Measurements from ENCODE around the gene KANTR. TPM values are rescaled to one million over a fixed set of nuclear protein-coding genes. Genes with fewer than 3 reads are reported as not detected.
A peak's percentile ranks its signal among the peaks of the same experiment; 100 is the strongest.

The KANTR gene
- total and polyA plus RNA-seq, 4 experiments from 2014 or later = 1.6 to 23.4 (median 11.6) TPM

DNA sequence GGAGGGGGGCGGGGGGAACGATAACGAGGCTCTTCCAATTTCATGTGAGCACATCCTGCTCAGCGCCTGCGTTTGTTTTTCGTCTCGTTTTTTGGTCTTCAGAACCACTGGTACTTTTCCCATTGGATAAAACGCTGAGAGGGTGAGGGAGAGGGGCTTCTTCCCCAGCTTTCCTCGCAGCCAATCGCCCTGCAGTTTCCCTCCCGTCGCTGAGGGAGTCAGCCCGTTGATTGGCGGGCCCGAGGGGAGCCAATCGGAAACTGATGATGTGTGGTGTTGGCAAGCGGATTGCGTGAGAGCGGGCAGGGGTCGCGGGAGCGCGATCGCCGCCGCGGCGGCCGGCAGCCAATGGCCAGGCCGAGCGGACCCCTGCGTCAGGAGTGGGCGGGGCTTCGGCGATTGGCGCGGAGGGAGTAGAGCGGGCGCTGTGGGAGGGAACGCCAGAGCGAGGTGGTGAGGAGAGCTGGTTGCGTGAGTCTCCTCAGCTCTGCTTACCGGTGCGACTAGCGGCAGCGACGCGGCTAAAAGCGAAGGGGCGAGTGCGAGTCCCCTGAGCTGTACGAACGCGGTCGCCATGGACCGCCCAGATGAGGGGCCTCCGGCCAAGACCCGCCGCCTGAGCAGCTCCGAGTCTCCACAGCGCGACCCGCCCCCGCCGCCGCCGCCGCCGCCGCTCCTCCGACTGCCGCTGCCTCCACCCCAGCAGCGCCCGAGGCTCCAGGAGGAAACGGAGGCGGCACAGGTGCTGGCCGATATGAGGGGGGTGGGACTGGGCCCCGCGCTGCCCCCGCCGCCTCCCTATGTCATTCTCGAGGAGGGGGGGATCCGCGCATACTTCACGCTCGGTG is 11.8 kb upstream of the KANTR start, which contains the start of gene TSPYL2:
TSPYL2 (plus strand) TSS at position 443 of the 848 bp plus-strand sequence; CDS start at position 575, 132 bp downstream.
- peak within 1 kb of the TSS; percentile 97 to 99 (median 98) for H3K27ac Mint-ChIP-seq

DNA sequence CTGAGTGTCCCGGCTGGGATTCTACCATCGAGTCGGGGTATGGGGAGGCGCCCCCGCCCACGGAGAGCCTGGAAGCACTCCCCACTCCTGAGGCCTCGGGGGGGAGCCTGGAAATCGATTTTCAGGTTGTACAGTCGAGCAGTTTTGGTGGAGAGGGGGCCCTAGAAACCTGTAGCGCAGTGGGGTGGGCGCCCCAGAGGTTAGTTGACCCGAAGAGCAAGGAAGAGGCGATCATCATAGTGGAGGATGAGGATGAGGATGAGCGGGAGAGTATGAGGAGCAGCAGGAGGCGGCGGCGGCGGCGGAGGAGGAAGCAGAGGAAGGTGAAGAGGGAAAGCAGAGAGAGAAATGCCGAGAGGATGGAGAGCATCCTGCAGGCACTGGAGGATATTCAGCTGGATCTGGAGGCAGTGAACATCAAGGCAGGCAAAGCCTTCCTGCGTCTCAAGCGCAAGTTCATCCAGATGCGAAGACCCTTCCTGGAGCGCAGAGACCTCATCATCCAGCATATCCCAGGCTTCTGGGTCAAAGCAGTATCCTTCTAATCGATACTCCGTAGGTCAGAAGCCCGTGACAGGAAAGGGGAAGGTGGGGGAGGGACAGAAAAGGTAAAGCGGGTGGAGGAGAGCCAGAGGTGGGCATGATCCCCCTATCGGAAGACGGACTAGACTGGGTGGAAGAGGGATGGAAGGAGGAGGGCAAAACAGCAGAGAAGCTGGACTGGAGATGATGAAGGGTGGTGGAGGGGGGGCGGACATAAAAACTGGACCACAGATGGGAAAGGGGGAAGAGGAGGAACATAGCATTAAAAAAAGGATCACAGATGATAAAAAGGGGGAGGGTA is 10.9 kb upstream of the KANTR start:
- H3K4me3 Mint-ChIP-seq = peak overlapping the region; percentile 84 to 92 (median 90)
- Histone ChIP-seq H3K9me3 (ENCODE audit: control insufficient read depth in 1 of 2, low read length in 2 of 2) (no peaks in the 10 kb centered on the region), H3K4me1 (ENCODE audit: insufficient read depth, low read length) (peaks cover 32% of the 10 kb centered on the region), H3K27ac (ENCODE audit: low read depth, low read length) (peak overlapping the region; percentile 71), H3K27me3 (ENCODE audit: insufficient read depth, low read length) (no peaks in the 10 kb centered on the region), H3K4me3 (ENCODE audit: low read length in 2 of 2) (peak overlapping the region; percentile 47 to 54), H3K36me3 (ENCODE audit: insufficient read depth, low read length) (peaks cover 17% of the 10 kb centered on the region)
- intact Hi-C loops (cut with micrococcal nuclease) = loop anchor here (1.0 to 5.0 kb wide), 2 partner anchors 10 to 144 kb away; partner anchors contain the start of gene KDM5C
- peaks cover 30 to 50% of the 10 kb centered on the region in 2 donors for H3K36me3 Mint-ChIP-seq
- POLR2A ChIA-PET (ENCODE audit: partially characterized antibody) = interaction anchor here (0.7 to 4.9 kb wide), 11 partner anchors 7 to 1556 kb away, joined by 3 to 62 read pairs (median 5); partner anchors contain the start of genes FAM120C, HUWE1, KANTR and KDM5C
- H3K4me1 Mint-ChIP-seq = peaks cover 27 to 64% (median 32%) of the 10 kb centered on the region in 4 donors
- CTCF ChIA-PET (ENCODE audit: partially characterized antibody) = interaction anchor here (2.7 kb wide), 1 partner anchor 11 kb away, joined by 14 read pairs; no protein-coding TSS in a partner anchor
- peaks cover 0 to 9% (median 0%) of the 10 kb centered on the region in 8 donors for H3K9me3 Mint-ChIP-seq
- H3K27ac Mint-ChIP-seq = peak overlapping the region; percentile 84 to 98 (median 96)
- H3K27me3 Mint-ChIP-seq = no peaks in the 10 kb centered on the region
- no peak for DNase-seq

More for the DNA sequence above, 11.8 kb upstream of the KANTR start, which contains the start of gene TSPYL2:
- H3K27me3 ChIP-seq (ENCODE audit: insufficient read depth, low read length) = no peaks in the 10 kb centered on the region
- peaks cover 17% of the 10 kb centered on the region for H3K36me3 ChIP-seq (ENCODE audit: insufficient read depth, low read length)
- Mint-ChIP-seq H3K4me3 (peak within 1 kb of the TSS; percentile 84 to 92 (median 90)), H3K4me1 (peaks cover 25 to 56% (median 28%) of the 10 kb centered on the region in 4 donors), H3K36me3 (peaks cover 25 to 44% of the 10 kb centered on the region in 2 donors), H3K9me3 (peaks cover 0 to 9% (median 0%) of the 10 kb centered on the region in 8 donors), H3K27me3 (no peaks in the 10 kb centered on the region)
- peak; percentile 91 to 98 (median 94) for DNase-seq
- H3K4me3 ChIP-seq (ENCODE audit: low read length in 2 of 2) = peak within 1 kb of the TSS; percentile 47 to 54
- ChIA-PET POLR2A (ENCODE audit: partially characterized antibody) (interaction anchor here (0.6 to 4.9 kb wide), 14 partner anchors 8 to 1557 kb away, joined by 3 to 62 read pairs (median 5); partner anchors contain the start of genes FAM120C, HUWE1, KANTR and KDM5C), CTCF (ENCODE audit: partially characterized antibody) (interaction anchor here (0.9 to 2.7 kb wide), 3 partner anchors 10 to 11 kb away, joined by 3 to 14 read pairs (median 3); no protein-coding TSS in a partner anchor)
- H3K9me3 ChIP-seq (ENCODE audit: control insufficient read depth in 1 of 2, low read length in 2 of 2) = no peaks in the 10 kb centered on the region
- H3K4me1 ChIP-seq (ENCODE audit: insufficient read depth, low read length) = peaks cover 26% of the 10 kb centered on the region
- H3K27ac ChIP-seq (ENCODE audit: low read depth, low read length) = peak within 1 kb of the TSS; percentile 71
- intact Hi-C loops (cut with micrococcal nuclease) = loop anchor here (1.0 to 5.0 kb wide), 2 partner anchors 11 to 145 kb away; partner anchors contain the start of gene KDM5C

GRCh38 chrX:53084043-53084570 is 9.8 kb upstream of the KANTR start:
- H3K36me3 Mint-ChIP-seq = peaks cover 30 to 59% of the 10 kb centered on the region in 2 donors
- no peak for DNase-seq
- Histone ChIP-seq H3K4me3 (ENCODE audit: low read length in 2 of 2) (no peak overlapping the region), H3K27me3 (ENCODE audit: insufficient read depth, low read length) (no peaks in the 10 kb centered on the region), H3K36me3 (ENCODE audit: insufficient read depth, low read length) (peaks cover 17% of the 10 kb centered on the region), H3K27ac (ENCODE audit: low read depth, low read length) (no peak overlapping the region), H3K9me3 (ENCODE audit: control insufficient read depth in 1 of 2, low read length in 2 of 2) (no peaks in the 10 kb centered on the region), H3K4me1 (ENCODE audit: insufficient read depth, low read length) (peaks cover 35% of the 10 kb centered on the region)
- H3K4me3 Mint-ChIP-seq = peak overlapping the region in 7 of 8 donors; percentile 40 to 92 (median 91)
- CTCF ChIA-PET (ENCODE audit: partially characterized antibody) = no interaction called here
- POLR2A ChIA-PET (ENCODE audit: partially characterized antibody) = interaction anchor here (4.9 kb wide), 1 partner anchor 12 kb away, joined by 62 read pairs; no protein-coding TSS in a partner anchor
- H3K27me3 Mint-ChIP-seq = no peaks in the 10 kb centered on the region
- peaks cover 0 to 9% (median 0%) of the 10 kb centered on the region in 8 donors for H3K9me3 Mint-ChIP-seq
- H3K27ac Mint-ChIP-seq = peak overlapping the region; percentile 81 to 98 (median 93)
- H3K4me1 Mint-ChIP-seq = peaks cover 32 to 75% (median 40%) of the 10 kb centered on the region in 4 donors
- intact Hi-C loops (cut with micrococcal nuclease) = loop anchor here (5.0 kb wide), 1 partner anchor 143 kb away; the partner anchor contains the start of gene KDM5C

- H3K9me3 Mint-ChIP-seq = peaks cover 0 to 9% (median 0%) of the 10 kb centered on the region in 8 donors
- Histone ChIP-seq H3K4me3 (ENCODE audit: low read length in 2 of 2) (no peak overlapping the region), H3K9me3 (ENCODE audit: control insufficient read depth in 1 of 2, low read length in 2 of 2) (no peaks in the 10 kb centered on the region), H3K36me3 (ENCODE audit: insufficient read depth, low read length) (peaks cover 17% of the 10 kb centered on the region), H3K27ac (ENCODE audit: low read depth, low read length) (no peak overlapping the region), H3K4me1 (ENCODE audit: insufficient read depth, low read length) (peaks cover 35% of the 10 kb centered on the region), H3K27me3 (ENCODE audit: insufficient read depth, low read length) (no peaks in the 10 kb centered on the region)
- H3K27me3 Mint-ChIP-seq = no peaks in the 10 kb centered on the region
- POLR2A ChIA-PET (ENCODE audit: partially characterized antibody) = interaction anchor here (4.9 kb wide), 1 partner anchor 12 kb away, joined by 62 read pairs; no protein-coding TSS in a partner anchor
- peaks cover 30 to 59% of the 10 kb centered on the region in 2 donors for H3K36me3 Mint-ChIP-seq
- peak overlapping the region in 5 of 8 donors; percentile 40 to 92 (median 45) for H3K4me3 Mint-ChIP-seq
- H3K4me1 Mint-ChIP-seq = peaks cover 32 to 79% (median 42%) of the 10 kb centered on the region in 4 donors
- H3K27ac Mint-ChIP-seq = peak overlapping the region; percentile 13 to 98 (median 84)
- CTCF ChIA-PET (ENCODE audit: partially characterized antibody) = no interaction called here
- DNase-seq = no peak
- intact Hi-C loops (cut with micrococcal nuclease) = loop anchor here (5.0 kb wide), 1 partner anchor 142 kb away; the partner anchor contains the start of gene KDM5C
Measured at GRCh38 chrX:53084863-53085262, 9.1 kb upstream of the KANTR start.

- peaks cover 17% of the 10 kb centered on the region for H3K36me3 ChIP-seq (ENCODE audit: insufficient read depth, low read length)
- H3K4me1 ChIP-seq (ENCODE audit: insufficient read depth, low read length) = peaks cover 33% of the 10 kb centered on the region
- H3K27me3 ChIP-seq (ENCODE audit: insufficient read depth, low read length) = no peaks in the 10 kb centered on the region
- Mint-ChIP-seq H3K4me3 (peak overlapping the region in 2 of 8 donors; percentile 26 to 80), H3K9me3 (peaks cover 0 to 9% (median 0%) of the 10 kb centered on the region in 8 donors), H3K4me1 (peaks cover 32 to 74% (median 41%) of the 10 kb centered on the region in 4 donors), H3K27ac (peak overlapping the region; percentile 58 to 98 (median 64)), H3K36me3 (peaks cover 30 to 59% of the 10 kb centered on the region in 2 donors), H3K27me3 (no peaks in the 10 kb centered on the region)
- ChIA-PET CTCF (ENCODE audit: partially characterized antibody) (no interaction called here), POLR2A (ENCODE audit: partially characterized antibody) (no interaction called here)
- no peak overlapping the region for H3K27ac ChIP-seq (ENCODE audit: low read depth, low read length)
- intact Hi-C loops (cut with micrococcal nuclease) = no loop called here
- no peak overlapping the region for H3K4me3 ChIP-seq (ENCODE audit: low read length in 2 of 2)
- DNase-seq = peak in 2 of 5 donors; percentile 18 to 61
- no peaks in the 10 kb centered on the region for H3K9me3 ChIP-seq (ENCODE audit: control insufficient read depth in 1 of 2, low read length in 2 of 2)
Measured at GRCh38 chrX:53085661-53086229, 8.2 kb upstream of the KANTR start.

DNA sequence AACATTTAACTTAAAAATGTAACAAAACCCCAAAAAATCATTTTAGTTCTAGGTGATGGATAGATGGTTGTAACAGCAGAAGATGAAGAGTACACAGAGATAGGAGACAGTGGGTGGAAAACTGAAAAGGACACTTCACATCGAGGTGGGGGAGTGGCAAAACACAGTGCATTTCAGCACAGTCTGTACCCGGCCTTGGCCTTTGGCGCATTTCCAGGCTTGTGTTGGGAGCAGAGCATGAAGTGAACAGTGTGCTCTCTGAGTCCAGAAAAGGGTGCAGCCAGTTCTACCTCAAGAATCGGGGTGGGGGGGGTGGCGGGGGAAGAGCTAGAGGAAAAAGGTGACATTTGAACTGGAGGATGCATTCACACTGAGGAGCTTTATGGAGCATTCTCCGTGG is 7.5 kb upstream of the KANTR start:
- H3K9me3 ChIP-seq (ENCODE audit: control insufficient read depth in 1 of 2, low read length in 2 of 2) = no peaks in the 10 kb centered on the region
- peaks cover 30 to 59% of the 10 kb centered on the region in 2 donors for H3K36me3 Mint-ChIP-seq
- H3K27ac ChIP-seq (ENCODE audit: low read depth, low read length) = no peak overlapping the region
- H3K27ac Mint-ChIP-seq = peak overlapping the region in 5 of 7 donors; percentile 62 to 100 (median 65)
- ChIA-PET POLR2A (ENCODE audit: partially characterized antibody) (interaction anchor here (1.4 kb wide), 1 partner anchor 15 kb away, joined by 6 read pairs; no protein-coding TSS in a partner anchor), CTCF (ENCODE audit: partially characterized antibody) (no interaction called here)
- intact Hi-C loops (cut with micrococcal nuclease) = no loop called here
- no peak overlapping the region for H3K4me3 ChIP-seq (ENCODE audit: low read length in 2 of 2)
- peaks cover 32 to 71% (median 39%) of the 10 kb centered on the region in 4 donors for H3K4me1 Mint-ChIP-seq
- no peaks in the 10 kb centered on the region for H3K27me3 ChIP-seq (ENCODE audit: insufficient read depth, low read length)
- DNase-seq = no peak
- H3K4me1 ChIP-seq (ENCODE audit: insufficient read depth, low read length) = peaks cover 30% of the 10 kb centered on the region
- H3K4me3 Mint-ChIP-seq = peak overlapping the region in 1 of 8 donors; percentile 80
- H3K9me3 Mint-ChIP-seq = peaks cover 0 to 9% (median 0%) of the 10 kb centered on the region in 8 donors
- H3K36me3 ChIP-seq (ENCODE audit: insufficient read depth, low read length) = peaks cover 17% of the 10 kb centered on the region
- H3K27me3 Mint-ChIP-seq = no peaks in the 10 kb centered on the region

All from CD4-positive, alpha-beta memory T cell (primary cell).